B cell (primary cell): ENCODE data around the gene ENG.

ENCODE experiments used
- EZH2 ChIP-seq: IDR thresholded peaks from 2 replicates; pipeline ENCODE4 v1.6.1; 2012; ENCODE audit warnings: borderline replicate concordance, low read depth, mild to moderate bottlenecking, moderate library complexity, low read length; ENCODE audit not compliant: insufficient read depth, poor library complexity, severe bottlenecking
- TF ChIP-seq, protein P1 (sequence below): fragments of 200-600 bp; IDR thresholded peaks from one replicate; pipeline ENCODE4 v1.8.0; 2022; ENCODE audit warnings: antibody characterized with exemption, mild to moderate bottlenecking

DNA sequence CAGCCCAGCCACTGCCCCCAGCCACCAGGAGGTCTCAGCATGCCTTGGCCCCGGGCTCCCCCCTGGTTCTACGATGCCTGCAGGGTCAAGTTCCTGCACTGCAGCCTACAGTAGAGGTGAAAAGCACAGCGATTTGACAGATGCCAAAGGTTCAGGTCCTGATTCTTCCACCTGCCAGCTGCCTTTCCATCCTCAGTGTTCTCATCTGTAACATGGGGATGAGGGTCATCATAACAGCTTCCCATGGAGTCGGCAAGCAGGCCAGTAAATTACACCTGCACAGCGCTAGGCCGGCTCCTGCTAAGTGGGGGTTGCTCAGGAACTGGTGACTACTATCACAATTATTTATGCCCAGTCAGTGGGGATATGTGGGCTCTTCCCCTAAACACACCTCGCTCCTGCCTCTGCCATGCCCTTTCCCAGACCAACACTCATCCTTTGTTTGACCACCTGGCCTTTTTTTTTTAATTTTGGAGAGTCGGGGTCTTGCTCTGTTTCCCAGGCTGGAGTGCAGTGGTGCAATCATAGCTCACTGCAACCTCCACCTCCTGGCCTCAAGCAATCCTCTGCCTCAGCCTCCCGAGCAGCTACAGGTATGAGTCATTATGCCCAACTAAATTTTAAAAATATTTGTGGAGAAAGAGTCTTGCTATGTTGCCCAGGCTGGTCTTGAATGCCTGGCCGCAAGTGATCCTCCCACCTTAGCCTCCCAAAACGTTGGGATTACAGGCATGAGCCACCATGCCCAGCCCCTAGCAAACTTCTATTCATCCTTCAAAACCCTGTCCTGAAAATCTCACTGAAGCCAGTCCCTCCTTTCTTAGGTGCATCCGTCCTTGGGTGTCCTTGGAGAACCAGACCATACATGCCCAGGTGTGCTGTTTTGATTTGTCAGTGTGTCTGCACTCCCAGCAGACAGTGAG is 6.4 kb downstream of the ENG start:
- TF ChIP-seq, protein P1, sequence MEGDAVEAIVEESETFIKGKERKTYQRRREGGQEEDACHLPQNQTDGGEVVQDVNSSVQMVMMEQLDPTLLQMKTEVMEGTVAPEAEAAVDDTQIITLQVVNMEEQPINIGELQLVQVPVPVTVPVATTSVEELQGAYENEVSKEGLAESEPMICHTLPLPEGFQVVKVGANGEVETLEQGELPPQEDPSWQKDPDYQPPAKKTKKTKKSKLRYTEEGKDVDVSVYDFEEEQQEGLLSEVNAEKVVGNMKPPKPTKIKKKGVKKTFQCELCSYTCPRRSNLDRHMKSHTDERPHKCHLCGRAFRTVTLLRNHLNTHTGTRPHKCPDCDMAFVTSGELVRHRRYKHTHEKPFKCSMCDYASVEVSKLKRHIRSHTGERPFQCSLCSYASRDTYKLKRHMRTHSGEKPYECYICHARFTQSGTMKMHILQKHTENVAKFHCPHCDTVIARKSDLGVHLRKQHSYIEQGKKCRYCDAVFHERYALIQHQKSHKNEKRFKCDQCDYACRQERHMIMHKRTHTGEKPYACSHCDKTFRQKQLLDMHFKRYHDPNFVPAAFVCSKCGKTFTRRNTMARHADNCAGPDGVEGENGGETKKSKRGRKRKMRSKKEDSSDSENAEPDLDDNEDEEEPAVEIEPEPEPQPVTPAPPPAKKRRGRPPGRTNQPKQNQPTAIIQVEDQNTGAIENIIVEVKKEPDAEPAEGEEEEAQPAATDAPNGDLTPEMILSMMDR: no peak
- no peak for TF ChIP-seq EZH2
